ENCODE measurements around the gene STX18.

STX18 gene

DNA sequence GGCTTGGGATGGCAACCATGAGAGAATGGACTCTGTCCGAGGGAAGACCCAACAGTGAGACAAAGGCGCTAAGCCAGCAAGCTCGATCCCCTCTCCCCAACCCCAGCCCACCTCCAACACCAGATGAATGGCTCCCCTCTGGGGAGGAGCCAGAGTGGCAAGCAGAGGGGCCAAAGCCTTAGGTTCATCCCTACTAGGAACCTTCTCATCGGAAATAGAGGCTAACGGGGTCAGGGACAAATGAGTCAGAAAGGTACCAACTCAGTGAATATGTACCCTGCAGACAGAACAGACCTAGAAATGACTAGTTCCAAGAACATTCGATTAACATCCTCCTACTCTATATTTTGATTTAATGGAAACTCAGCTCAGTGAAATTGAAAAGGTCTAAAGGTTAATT is 81.1 kb downstream of the STX18 start:
- no peak for DNase-seq
- H3K4me1 ChIP-seq (ENCODE audit: low read length) = peaks cover 33% of the 10 kb centered on the region

DNA sequence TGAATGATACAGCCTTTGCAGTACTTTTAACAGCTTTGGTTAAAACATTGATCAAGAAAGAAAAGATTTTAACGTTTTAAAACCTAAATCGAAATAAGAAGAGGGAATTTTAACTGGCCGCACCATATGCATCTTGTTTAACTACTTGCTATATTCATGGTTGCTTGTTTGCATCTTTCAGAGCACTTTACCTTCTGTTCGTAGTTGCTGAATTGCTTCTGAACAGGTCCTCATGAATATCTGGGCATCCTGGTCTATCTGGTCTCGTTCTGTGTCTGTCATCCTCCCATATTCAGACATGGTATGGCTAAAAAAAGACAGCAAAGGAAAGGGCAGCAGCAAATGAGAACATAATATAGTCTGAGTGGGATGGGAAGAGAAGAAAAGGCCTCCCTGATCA is 82.7 kb downstream of the STX18 start:
- Histone ChIP-seq H3K27ac (ENCODE audit: low read length) (no peak overlapping the region), H3K36me3 (replicated peaks; ENCODE audit: insufficient read depth, low read length) (no peaks in the 10 kb centered on the region; the same call in 1 of the 2 replicates), H3K27me3 (replicated peaks; ENCODE audit: insufficient read depth, low read length) (no peaks in the 10 kb centered on the region), H3K4me1 (ENCODE audit: low read length) (peaks cover 48% of the 10 kb centered on the region), H3K9me2 (replicated peaks; ENCODE audit: insufficient read depth, low read length) (no peaks in the 10 kb centered on the region), H3F3A (ENCODE audit: insufficient read depth, low read length) (peaks cover 21% of the 10 kb centered on the region), H2AFZ (ENCODE audit: low read length) (no peak overlapping the region), H3K9ac (ENCODE audit: low read length) (no peak overlapping the region), H3K4me2 (ENCODE audit: low read depth, low read length) (no peak overlapping the region), H3K9me3 (replicated peaks; ENCODE audit: insufficient read depth, low read length) (no peaks in the 10 kb centered on the region), H4K20me1 (ENCODE audit: insufficient read depth, low read length) (no peaks in the 10 kb centered on the region), H3K4me3 (ENCODE audit: low read length) (no peak overlapping the region), H3K79me2 (ENCODE audit: low read length) (0 out of 2 replicates have a peak, but pooled peaks cover under 1% of the 10 kb centered on the region)
- TF ChIP-seq, protein P1, sequence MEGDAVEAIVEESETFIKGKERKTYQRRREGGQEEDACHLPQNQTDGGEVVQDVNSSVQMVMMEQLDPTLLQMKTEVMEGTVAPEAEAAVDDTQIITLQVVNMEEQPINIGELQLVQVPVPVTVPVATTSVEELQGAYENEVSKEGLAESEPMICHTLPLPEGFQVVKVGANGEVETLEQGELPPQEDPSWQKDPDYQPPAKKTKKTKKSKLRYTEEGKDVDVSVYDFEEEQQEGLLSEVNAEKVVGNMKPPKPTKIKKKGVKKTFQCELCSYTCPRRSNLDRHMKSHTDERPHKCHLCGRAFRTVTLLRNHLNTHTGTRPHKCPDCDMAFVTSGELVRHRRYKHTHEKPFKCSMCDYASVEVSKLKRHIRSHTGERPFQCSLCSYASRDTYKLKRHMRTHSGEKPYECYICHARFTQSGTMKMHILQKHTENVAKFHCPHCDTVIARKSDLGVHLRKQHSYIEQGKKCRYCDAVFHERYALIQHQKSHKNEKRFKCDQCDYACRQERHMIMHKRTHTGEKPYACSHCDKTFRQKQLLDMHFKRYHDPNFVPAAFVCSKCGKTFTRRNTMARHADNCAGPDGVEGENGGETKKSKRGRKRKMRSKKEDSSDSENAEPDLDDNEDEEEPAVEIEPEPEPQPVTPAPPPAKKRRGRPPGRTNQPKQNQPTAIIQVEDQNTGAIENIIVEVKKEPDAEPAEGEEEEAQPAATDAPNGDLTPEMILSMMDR (IDR thresholded peaks at IDR 0.05; ENCODE audit: low read length) = no peak
- no peak for TF ChIP-seq EZH2phosphoT487 (IDR thresholded peaks at IDR 0.05; ENCODE audit: low read length)
- no peak for TF ChIP-seq EZH2 (optimal IDR thresholded peaks at IDR 0.05; ENCODE audit: low read depth, low read length)
- DNase-seq = no peak

More for the DNA sequence above, 81.1 kb downstream of the STX18 start:
- Histone ChIP-seq H3K79me2 (ENCODE audit: low read length) (no peaks in the 10 kb centered on the region), H3K4me2 (ENCODE audit: low read depth, low read length) (no peak overlapping the region), H3K27me3 (replicated peaks; ENCODE audit: insufficient read depth, low read length) (no peaks in the 10 kb centered on the region), H3K9me3 (replicated peaks; ENCODE audit: insufficient read depth, low read length) (no peaks in the 10 kb centered on the region), H3K27ac (ENCODE audit: low read length) (no peak overlapping the region), H3K9me2 (replicated peaks; ENCODE audit: insufficient read depth, low read length) (no peaks in the 10 kb centered on the region), H3K36me3 (replicated peaks; ENCODE audit: insufficient read depth, low read length) (no peaks in the 10 kb centered on the region; the same call in 1 of the 2 replicates), H3K4me3 (ENCODE audit: low read length) (no peak overlapping the region), H3K9ac (ENCODE audit: low read length) (no peak overlapping the region), H2AFZ (ENCODE audit: low read length) (no peak overlapping the region), H4K20me1 (ENCODE audit: insufficient read depth, low read length) (no peaks in the 10 kb centered on the region), H3F3A (ENCODE audit: insufficient read depth, low read length) (peaks cover 7% of the 10 kb centered on the region)
- TF ChIP-seq EZH2phosphoT487 (IDR thresholded peaks at IDR 0.05; ENCODE audit: low read length) (no peak), EZH2 (optimal IDR thresholded peaks at IDR 0.05; ENCODE audit: low read depth, low read length) (no peak)
- TF ChIP-seq, protein P1 (IDR thresholded peaks at IDR 0.05; ENCODE audit: low read length) = no peak

- no peak for DNase-seq
- H3K4me3 ChIP-seq (ENCODE audit: low read length) = no peak overlapping the region
- no peak overlapping the region for H3K9ac ChIP-seq (ENCODE audit: low read length)
Observed at GRCh38 chr4:4457803-4458553, 83.9 kb downstream of the STX18 start.

More at GRCh38 chr4:4457803-4458553, 83.9 kb downstream of the STX18 start:
- peaks cover 54% of the 10 kb centered on the region for H3K4me1 ChIP-seq (ENCODE audit: low read length)
- no peaks in the 10 kb centered on the region for H3K27me3 ChIP-seq (replicated peaks; ENCODE audit: insufficient read depth, low read length)
- H2AFZ ChIP-seq (ENCODE audit: low read length) = no peak overlapping the region
- peak overlapping the region; percentile 33; the same call in 1 of the 2 replicates for H3K4me2 ChIP-seq (ENCODE audit: low read depth, low read length)
- H3K36me3 ChIP-seq (replicated peaks; ENCODE audit: insufficient read depth, low read length) = no peaks in the 10 kb centered on the region
- no peaks in the 10 kb centered on the region for H3K9me3 ChIP-seq (replicated peaks; ENCODE audit: insufficient read depth, low read length)
- no peaks in the 10 kb centered on the region for H3K9me2 ChIP-seq (replicated peaks; ENCODE audit: insufficient read depth, low read length)
- 0 out of 2 replicates have a peak, but pooled peaks cover 7% of the 10 kb centered on the region for H3K79me2 ChIP-seq (ENCODE audit: low read length)
- no peaks in the 10 kb centered on the region for H4K20me1 ChIP-seq (ENCODE audit: insufficient read depth, low read length)
- peak overlapping the region; percentile 6; the same call in 1 of the 2 replicates for H3K27ac ChIP-seq (ENCODE audit: low read length)
- TF ChIP-seq, protein P1 (IDR thresholded peaks at IDR 0.05; ENCODE audit: low read length) = no peak
- no peak for TF ChIP-seq EZH2phosphoT487 (IDR thresholded peaks at IDR 0.05; ENCODE audit: low read length)
- no peak for TF ChIP-seq EZH2 (optimal IDR thresholded peaks at IDR 0.05; ENCODE audit: low read depth, low read length)
- H3F3A ChIP-seq (ENCODE audit: insufficient read depth, low read length) = peaks cover 23% of the 10 kb centered on the region
